ENCODE data around the gene MRPL18.

GRCh38 chr6:159746759-159747158, 43.5 kb upstream of the MRPL18 start:
- no peak for TF ChIP-seq CTCF (conservative IDR thresholded peaks at IDR 0.05 in 1 of 2, IDR thresholded peaks at IDR 0.05 in 1 of 2; ENCODE audit: low read depth in 1 of 2, low read length in 2 of 2)
- TF ChIP-seq EZH2 (IDR thresholded peaks at IDR 0.05; ENCODE audit: low read length, missing control alignments), result no peak

Measured in fibroblast of lung (primary cell).